Stimulated activated CD4-positive, alpha-beta T cell treated with anti-CD3 and anti-CD28 coated beads, TNF-alpha, amount 100 ng/mL, for 48 hours (primary cell): ENCODE measurements around the gene FOXK2.
"Not testable (repeated sequence)": the region's sequence is repeated elsewhere in the genome, so short reads cannot be mapped to it uniquely, and the experiment has no call there.

ENCODE experiments used
- DNase-seq, 3 donors: peaks; one replicate each; pipeline ENCODE4 v3.0.0-alpha.2; 2020; ENCODE audit warnings: low read depth in 3 of 3

The FOXK2 gene

DNA sequence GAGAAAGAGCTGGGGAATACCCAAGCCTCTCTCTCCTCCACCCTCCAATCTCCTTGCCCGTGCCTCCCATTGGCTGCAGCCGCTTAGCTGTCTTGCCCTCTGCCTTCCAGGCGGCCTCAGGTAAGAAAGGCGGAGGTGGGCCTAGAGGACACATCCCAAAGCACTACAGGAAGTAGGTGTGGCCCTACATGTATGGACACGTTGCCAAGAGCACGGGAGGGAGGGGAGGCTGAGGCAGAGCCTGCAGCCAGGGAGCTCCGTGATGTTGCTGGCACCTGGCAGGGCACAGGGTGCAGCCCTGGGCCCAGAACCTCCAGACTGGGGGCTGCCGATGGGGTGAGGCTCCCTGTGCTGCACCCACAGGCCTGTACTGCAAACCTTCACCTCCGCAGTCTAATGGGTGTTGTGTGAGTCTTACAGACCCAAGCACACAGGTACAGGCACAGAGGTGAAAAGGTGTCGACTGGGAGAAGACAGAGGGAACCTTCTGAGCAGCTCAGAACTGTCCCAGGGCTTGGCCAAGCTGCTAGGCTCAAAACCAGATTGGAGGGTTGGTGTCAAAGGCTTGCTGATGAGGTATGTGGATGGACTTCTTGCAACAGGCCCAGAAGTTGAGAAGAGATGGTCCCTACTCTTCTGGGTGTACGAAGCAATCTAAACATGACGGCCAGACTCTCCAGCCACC lies 23.5 kb upstream of the FOXK2 start:
- no peak for DNase-seq

DNA sequence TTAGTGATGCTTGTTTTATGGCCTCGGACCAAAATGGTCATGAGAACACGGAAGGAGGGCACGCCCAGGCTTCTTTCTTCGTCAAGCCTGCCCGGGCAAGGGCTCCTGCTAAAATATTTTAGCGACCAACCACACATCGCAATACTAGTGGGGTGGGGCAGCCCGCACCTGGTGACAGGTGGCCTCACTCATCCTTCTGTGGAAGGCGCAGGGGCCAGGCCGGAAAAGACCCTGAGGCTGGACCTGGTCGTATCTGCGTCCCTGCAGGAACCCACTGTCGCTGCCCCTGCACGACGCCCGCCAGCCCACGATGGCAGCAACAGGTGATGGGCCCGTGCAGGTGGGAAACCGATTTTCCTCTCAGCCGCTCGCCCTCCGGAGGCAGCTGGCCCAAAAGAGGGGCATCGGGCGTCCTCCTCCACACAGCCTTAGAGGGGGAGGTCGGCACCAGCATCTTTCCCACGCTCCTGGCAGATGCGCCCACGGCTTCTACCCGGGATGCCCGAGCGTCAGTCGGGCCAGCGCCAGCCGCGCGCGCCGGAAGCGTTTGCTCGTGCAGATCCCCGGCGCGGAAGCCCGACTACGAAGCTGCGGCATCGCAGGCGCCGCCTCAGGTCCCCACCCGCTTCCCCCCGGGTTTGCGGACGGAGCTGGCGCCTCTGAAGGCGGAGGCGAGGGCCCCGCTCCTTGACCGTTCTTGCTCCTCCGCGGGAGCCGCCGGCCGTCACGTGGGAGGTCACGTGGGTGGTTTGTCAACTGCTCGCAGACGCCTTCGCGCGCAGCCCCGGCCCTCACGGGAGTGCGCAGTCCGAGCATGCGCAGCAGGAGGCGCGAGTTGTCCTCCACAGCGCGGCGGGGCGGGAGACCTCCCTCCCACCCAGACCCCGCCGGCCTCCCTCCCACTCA lies 22.8 kb upstream of the FOXK2 start:
- peak; percentile 82 to 92 (median 86) for DNase-seq

DNA sequence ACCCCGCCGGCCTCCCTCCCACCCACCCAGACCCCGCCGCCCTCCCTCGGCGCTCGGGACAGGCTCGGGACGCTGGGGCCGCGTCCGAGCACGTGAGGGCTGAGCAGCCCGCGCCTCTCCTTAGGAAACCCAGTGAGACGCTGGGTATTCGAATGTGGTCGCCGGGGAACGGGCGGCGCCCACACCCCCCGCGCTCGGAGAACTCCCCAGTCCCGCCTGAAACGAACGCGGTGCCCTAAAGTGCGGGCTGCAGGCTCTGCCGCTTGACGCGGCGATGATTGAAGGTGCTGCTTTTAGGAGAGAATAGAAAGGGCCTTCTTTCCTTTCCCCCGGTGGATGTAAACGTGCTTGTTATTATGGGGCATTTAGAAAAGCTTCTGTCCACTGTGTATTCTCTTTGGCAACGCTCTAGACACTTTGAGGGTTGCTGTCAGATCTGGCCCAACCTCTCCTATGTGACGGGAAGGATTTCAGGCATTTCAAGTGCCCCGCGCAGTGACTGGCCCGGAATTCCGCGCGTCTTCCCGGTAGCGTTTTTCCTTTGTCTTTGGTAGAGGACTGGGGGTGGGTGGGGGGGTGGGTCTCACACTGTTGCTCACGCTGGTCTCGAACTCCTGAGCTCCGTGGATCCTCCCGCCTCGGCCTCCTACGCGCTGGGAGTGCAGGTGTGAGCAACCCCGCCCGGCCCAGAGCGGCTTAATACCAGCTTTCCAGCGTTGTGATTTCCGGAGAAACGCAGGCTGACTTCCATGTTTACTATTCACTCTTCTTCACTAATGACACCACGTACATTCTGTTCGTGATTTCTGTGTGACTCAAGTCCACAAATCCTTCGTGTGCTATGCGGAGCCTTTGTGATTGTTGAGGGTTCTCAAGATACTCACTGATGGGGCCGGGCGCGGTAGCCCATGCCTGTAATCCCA lies 21.8 kb upstream of the FOXK2 start:
- peak in 1 of 3 donors; percentile 20 for DNase-seq

DNA sequence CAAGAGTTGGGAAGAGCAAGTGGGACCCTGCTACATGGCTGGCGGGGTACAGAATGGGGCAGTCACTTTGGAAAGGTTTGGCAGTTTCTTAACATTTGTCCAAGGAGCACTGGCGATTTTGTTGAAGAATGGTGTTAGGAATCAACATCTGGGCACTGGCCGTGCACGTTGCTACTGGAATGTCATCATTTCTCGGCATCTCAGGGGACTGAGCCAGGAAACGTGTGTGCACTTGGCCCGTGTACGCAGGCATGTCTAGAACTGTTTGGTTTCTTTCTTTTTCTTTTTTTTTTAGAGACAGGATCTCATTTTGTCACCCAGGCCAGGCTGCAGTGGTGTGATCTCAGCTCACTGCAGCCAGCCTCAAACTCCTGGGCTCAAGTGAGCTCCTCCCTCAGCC lies 17.3 kb upstream of the FOXK2 start:
- DNase-seq, result no peak

DNA sequence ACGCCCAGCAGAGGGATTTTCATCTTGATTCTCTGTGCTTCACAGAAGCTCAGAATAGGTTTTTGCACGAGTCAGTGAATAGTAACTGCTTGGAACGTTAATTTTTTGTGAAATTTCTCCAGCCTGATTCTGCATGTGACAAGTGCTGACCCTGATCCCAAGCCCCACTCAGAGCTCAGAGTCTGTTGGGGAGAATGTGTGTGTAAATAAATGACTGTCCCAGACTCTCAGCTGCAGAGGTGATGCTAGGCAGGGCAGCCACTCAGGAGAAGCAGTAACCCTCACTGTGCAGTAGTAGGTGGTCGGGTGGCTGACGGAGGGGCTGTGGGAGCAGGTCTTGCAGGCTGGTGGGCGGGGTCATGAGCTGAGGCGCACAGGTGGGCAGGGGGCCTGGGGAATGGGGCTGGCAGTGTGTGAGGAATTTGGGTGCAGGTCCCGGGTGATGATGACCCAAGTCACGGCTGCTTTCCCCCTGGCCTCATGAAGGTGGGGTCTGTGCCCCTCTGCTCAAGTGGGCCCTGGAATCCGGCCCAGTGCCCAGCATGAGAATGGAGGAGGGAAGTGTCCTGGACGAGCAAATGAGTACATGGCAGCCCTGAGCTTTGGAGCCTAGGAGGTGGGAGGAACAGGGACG lies 16.3 kb upstream of the FOXK2 start:
- DNase-seq, result no peak

DNA sequence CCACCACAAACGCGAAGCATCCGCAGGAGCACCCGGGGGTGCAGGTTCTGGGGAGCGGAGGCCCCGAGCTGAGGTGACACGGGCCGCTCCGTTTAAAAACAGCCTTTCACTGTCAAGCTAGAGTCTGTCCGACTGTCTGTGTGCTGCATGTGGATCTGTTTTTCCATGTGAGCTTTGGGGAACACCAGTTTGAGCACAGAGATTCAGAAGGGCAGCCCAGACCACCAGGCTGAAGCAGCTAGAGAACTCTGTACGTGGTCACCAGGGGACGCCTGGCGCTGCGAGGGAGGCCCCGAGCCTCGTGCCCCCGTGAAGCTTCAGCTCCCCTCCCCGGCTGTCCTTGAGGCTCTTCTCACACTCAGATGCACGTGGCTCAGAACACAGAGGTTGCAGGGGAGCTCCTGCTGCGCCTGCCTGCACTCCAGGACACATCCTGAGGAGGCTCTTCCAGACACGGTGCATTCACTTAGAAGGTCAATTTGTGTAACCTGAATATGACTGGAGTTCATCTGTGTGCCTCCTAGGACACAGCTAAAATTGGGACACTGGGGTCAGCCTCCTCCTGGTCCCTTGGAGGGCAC lies 15.7 kb upstream of the FOXK2 start:
- DNase-seq, result no peak

DNA sequence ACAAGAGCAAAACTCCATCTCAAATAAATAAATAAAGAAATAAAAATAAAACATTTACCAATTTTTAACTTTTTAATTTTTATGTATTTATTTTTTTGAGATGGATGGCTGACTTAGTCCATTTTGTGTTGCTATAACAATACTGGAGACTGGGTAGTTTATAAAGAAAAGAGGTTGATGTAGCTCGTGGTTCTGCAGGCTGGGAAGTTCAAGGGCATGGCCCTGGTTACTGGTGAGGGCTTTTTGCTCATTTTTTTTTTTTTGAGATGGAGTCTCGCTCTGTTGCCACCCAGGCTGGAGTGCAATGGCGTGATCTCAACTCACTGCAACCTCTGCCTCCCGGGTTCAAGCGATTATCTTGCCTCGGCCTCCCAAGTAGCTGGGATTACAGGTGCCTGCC lies 14.2 kb upstream of the FOXK2 start:
- DNase-seq, result no peak

DNA sequence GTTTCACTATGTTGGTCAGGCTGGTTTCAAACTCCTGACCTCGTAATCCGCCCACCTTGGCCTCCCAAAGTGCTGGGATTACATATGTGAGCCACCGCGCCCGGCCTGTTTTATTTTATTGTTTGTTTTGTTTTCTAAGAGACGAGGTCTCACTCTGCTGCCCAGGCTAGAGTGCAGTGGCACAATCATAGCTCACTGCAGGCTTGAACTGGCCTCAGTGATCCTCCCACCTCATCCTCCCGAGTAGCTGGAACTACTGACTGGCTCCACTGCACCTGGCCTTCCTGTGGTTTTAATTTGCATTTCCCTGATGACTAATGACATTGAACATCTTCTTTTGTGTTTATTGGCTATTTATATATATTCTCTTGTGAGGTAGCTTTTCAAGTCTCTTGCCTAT lies 13.1 kb upstream of the FOXK2 start:
- peak in 2 of 3 donors; percentile 31 to 39 for DNase-seq

DNA sequence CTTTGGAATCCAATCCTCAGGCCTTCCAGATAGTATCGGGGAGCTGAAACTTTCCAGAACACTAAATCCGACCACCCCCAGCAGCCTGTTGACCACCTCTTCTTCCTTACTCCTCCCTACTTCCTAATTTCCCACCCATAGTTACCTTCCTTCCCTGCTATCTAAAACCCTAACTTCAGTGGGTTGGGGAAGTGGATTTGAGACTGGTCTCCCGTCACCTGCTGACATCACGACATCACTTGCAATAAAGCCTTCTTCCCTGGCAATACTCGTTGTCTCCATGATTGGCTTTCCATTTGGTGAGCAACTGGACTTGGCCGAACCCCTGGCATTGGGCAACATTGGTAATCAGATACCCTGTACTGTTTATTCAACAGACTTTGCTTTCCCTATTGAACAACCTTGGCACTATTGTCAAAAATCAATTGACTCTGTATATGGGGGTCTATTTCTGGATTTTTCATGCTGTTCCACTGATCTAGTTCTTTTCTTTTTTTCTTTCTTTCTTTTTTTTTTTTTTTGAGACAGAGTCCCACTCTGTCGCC lies 11.8 kb upstream of the FOXK2 start:
- no peak for DNase-seq

DNA sequence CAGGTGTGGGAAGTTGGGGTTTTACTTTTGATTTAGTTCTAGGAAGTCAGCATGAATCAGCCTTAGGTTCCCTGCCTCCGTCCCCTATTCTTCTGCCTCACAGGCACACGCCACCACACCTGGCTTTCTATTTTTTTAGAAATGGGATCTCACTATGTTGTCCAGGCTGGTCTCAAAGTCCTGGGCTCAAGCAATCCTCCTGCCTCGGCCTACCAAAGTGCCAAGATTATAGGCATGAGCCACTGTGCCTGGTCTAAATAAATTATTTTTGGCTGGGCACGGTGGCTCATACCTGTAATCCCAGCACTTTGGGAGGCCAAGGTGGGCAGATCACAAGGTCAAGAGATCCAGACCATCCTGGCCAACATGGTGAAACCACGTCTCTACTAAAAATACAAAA lies 7.9 kb upstream of the FOXK2 start:
- DNase-seq, result not testable (repeated sequence)

DNA sequence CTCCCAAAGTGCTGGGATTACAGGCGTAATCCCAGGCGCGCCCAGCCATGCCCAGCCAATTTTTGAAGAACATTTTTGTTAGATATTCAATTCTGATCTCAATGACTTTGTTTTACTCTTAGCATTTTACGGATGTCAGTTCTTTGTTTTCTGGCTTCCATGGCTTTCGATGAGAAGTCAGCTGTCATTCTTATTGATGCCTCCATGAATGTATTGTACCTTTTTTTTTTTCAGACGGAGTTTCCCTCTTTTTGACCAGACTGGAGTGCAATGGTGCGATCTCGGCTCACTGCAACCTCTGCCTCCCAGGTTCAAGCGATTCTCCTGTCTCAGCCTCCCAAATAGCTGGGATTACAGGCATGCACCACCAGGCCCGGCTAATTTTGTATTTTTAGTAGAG lies 5.7 kb upstream of the FOXK2 start:
- DNase-seq, result not testable (repeated sequence)

DNA sequence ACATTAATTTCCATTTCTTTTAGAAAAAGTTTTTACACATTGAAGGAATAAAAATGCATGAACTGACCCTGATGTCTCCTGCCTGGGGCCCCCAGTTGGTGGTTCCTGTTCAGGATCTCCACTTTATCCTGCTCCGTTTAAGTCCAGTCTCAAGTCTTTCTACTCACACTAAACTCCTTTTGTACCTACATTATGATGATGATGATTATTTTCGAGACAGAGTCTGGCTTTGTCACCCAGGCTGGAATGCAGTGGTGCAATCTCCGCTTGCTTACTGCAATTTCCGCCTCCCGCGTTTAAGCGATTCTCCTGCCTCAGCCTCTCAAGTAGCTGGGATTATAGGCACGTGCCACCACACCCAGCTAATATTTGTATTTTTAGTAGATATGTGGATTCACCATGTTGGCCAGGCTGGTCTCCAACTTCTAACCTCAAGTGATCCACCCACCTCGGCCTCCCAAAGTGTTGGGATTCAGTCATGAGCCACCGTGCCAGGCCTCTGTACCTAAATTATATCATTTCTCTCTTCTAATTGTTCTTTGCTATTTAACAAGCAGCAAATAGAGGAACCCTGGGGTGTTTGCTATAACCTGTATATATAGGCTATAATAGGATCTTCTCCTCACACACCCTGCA lies 2.2 kb upstream of the FOXK2 start:
- DNase-seq, result no peak

DNA sequence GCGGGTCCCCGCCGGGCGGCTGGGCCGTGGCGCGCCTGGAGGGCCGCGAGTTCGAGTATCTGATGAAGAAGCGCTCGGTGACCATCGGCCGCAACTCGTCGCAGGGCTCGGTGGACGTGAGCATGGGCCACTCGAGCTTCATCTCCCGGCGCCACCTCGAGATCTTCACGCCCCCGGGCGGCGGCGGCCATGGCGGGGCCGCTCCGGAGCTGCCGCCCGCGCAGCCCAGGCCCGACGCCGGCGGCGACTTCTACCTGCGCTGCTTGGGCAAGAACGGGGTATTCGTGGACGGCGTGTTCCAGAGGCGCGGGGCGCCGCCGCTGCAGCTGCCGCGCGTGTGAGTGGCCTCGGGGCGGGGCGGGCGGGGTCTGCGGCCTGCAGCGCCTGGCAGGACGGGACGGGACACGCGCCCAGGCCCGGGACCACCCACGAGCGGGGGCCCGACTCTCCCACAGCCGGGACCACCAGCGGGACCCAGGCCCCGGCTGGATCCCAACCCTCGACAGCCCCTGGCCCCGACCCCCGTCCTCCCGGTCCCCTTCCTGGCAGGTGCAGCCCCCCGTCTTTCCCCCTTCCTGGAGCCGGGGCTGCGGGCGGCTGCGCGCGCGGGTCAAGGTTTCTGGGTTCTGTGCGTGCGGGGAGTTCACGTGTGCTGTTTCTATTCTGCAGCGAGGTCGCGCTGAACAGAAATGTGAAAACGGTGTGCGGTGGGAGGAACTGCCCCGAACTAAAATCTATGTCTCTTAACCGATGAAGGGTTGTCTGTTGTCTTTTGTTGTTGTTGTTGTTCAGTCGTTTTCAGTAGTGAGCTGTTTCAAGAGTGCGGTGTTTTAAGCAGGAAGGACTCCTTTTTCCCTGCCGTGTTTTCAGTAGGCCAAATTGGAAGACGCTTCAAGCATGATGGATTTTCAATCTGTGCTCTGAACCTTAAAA lies 705 bp downstream of the FOXK2 start:
- DNase-seq, result peak in 1 of 3 donors; percentile 23

DNA sequence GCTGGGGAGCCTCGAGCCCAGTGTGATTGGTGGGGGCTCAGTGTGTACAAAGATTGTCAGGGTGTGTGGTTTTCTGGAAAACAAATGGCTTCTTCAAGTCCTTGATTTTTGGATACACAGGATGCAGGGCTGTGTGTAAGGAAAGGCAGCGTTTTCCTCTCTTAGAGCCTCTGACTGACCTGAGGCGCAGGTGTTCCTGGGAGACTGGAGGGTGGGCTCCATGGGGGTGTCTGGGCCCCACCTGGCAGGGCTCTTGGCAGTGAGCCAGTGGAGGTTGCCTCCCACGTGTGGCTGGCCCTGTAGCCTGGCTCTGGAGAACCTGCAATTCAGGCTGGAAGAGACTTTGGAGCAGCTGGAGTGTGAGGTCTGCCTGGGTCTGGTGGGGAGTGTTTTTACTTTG lies 5.0 kb downstream of the FOXK2 start:
- no peak for DNase-seq

DNA sequence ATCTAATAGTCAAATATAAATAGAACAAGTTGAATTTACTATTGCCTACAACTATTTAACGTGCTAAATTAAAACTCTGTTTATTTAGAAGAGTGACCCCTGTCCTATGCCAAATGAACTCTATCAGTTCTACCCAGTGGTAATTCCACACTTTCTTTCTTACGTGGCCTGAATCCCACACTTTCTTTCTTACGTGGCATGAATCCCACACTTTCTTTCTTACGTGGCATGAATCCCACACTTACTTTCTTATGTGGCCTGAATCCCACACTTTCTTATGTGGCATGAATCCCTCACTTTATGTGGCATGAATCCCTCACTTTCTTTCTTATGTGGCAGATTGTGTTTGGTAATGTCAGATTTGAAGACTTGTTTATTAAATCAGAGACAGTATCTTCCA lies 6.2 kb downstream of the FOXK2 start:
- DNase-seq, result no peak

DNA sequence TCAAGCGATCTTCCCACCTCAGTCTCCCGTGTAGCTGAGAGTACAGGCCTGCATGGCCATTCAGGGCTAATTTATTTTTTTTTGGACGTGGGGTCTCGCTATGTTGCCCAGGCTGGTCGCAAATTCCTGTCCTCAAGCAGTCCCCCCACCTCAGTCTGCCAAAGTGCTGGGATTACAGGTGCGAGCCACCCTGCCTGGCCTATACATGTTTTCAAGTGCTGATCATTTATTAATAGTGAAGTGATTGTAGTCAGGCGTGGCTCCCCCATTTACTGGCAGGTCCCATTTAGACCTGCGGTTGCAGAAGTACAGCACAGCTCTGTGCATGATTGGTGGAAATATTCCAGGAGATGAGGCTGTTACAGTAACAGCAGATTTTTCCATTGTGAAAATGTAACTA lies 8.4 kb downstream of the FOXK2 start:
- no peak for DNase-seq

DNA sequence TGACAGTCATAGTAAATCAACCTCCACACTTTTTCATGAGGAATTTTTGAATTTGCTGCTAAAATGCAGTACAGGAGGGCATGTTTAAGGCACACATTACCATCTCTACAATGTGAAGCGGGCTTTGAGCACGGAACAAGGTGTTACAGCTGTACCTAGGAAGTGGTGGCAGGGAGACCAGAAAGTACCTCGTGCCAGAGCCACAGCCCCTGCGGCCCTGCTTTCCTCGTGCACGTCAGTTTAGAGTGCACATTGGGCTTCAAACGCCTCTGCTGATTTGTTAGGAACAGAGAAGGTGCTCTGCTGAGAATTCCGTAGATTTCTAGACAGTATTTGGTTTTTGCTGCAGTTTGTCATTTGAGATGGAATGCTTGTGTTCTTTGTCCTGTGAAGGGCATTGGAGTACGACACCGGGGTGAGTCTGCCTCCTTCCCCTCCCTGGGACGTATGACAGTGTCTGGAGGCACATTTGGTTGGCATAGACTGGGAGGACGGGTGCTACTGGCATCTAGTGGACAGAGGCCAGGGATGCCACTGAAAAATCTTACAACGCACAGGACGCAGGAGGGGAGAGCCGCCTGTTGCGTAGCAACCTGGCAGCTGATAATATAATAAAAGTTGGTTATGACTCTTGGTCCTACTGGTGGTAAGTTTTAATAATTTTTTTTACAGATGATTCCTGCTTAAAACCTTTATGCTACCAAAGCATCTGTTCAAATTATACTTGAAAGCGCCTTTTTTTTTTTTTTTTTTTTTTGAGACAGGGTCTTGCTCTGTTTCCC lies 9.1 kb downstream of the FOXK2 start:
- no peak for DNase-seq

DNA sequence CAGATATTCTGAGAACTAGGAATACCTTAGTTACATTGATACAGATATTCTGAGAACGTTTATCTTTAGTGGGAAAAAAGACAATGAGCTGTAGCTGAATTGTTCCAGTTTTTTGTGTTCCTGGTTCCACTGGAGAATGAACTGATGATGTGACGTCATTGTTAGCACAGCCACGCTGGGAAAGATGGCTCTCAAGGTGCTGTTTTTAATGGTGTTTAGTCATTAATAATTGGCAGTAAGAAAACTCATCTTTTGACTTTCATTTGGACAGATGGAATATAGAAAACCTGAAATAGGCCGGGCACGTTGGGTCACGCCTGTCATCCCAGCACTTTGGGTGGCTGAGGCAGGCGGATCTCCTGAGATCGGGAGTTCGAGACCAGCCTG lies 10.4 kb downstream of the FOXK2 start:
- no peak for DNase-seq
